Activated CD4-positive, alpha-beta T cell treated with anti-CD3 and anti-CD28 coated beads, Interleukin-2, amount 50 U/mL, for 16 hours (primary cell): ENCODE results near the gene MEGF9.

Experiments used
- DNase-seq: peaks from one replicate; pipeline ENCODE4 v3.0.0-alpha.2; 2020

The MEGF9 gene

DNA sequence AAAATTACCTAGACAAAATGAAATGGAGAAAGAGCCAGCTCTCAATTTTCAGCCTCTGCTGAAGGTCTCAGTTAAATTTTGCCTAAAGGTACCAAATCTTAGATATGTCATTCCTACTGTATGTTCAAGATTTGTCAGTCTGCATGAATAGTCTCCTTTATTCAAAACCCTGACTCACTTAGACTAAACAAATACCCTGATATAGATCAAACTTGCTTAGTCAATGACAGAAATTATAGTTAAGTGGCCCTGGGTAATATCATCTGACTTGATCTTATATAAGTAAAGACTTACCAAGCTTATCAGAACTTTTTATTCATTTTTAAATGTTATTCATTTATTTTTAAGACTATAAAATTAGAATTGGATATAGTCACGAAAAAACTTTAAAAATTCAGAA is 12.2 kb downstream of the MEGF9 start:
- DNase-seq: no peak

DNA sequence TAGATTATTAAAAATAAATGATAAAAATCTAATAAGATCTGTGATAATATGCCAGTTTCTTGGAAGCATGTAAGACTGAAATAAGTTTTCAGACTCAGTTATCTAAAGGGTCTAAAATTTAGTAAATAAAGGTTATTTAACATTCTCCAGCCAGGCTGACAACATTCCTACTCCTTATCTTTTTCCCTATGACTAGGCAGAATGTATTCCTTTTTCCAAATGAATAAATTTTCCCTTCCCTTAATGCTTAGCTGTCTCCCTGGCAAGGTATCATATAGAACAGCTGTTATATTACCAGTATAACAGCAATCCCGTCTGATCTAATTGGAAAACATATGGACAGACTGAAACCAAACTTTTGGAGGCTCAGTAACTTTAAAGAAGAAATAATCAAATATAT is 13.0 kb downstream of the MEGF9 start:
- DNase-seq: no peak

DNA sequence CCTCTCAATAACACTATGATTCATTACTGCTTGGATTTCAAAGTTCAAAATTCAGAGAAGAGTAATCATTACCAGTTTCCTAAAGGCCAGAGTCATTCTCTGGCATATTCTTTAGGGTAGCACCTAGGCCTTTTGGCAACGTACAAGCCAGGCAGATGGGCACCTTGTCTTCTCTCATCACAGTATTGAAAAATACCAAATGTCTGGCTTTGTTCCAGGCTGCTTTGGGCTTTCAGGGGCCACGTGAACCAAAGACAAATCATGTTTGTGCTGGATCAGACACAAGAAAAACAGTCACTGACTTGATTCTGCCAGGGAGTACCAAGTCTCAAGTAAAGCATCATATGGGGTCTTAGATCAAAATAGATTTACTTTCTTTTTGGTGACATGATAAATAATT is 15.5 kb downstream of the MEGF9 start:
- no peak for DNase-seq

DNA sequence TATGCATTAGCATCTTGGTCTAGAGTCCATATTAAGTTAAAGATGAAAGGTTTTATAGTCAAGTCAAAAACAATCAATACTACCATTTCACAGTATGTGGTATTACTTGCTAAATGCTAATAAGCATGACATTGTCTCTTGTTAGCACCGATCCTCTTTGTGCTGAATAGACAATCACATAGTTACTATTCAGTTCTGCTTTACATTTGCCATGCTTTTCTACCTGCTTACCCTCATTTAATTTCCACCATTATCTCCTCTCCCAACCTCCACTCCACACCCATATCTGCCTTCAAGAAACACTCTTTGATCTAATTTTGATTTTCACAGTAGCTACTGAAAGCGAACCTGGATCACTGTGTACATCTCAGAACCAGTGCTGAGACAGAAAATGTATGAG is 16.8 kb downstream of the MEGF9 start:
- DNase-seq: no peak

DNA sequence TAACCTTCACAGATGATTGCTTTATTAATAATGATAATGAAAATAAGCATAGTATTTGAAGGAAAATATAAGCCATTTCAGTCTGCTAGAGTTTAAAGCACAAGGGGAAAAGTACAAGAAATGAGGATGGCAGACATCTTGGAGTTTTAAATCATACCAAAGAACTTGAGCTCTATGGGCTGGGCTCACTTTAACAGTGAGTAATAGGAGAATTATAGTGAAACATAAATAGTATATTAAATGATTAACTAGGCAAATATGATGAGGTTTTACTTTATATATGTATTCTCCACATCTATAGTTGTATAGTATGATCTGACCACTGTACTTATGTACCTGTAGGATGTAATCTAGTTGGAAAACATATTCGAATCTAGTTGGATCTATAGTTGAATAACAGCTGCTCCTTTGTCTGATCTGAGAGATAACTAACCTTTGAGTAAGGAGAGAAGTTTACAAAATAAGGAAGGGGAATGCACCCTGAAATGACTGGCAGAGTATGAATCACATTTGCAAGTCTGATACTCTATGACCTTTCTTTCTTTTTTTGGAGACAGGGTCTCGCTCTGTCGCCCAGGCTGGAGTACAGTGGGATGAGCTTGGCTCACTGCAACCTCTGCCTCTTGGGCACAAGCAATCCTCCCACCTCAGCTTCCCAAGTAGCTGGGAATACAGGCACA is 17.6 kb downstream of the MEGF9 start:
- no peak for DNase-seq

DNA sequence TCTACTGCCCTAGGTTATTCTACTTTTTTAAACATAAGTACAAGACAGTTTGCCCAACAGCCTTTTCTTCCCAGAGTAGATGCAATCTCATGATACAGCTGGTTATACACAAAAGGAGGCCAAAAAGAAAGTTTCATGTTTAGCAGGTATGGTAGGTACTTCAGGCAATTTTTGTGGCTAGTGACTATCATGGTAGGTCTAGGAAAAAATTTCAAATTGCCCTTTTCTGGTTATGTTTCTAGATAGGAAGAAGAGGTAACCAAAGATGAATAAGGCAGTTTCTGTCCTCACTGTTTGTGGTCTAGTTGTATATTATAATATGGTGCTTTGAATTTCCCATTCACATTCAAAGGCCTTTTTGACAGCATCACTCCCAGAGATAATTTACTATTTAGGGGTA is 19.7 kb downstream of the MEGF9 start:
- DNase-seq: no peak

DNA sequence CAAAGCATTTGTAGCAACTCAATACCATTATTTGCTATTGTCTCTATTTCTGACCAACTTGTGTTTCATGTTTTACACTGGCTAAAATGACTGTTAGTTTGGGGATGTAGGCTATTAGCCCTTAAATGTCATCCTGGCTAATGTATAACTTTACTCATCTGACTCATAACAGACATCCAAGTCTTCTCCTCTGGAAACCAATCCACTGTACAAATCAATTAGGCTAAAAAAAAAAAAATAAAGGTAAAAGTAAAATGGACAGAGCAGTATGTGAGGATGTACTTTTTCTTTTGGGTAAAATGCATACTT is 20.6 kb downstream of the MEGF9 start:
- no peak for DNase-seq

DNA sequence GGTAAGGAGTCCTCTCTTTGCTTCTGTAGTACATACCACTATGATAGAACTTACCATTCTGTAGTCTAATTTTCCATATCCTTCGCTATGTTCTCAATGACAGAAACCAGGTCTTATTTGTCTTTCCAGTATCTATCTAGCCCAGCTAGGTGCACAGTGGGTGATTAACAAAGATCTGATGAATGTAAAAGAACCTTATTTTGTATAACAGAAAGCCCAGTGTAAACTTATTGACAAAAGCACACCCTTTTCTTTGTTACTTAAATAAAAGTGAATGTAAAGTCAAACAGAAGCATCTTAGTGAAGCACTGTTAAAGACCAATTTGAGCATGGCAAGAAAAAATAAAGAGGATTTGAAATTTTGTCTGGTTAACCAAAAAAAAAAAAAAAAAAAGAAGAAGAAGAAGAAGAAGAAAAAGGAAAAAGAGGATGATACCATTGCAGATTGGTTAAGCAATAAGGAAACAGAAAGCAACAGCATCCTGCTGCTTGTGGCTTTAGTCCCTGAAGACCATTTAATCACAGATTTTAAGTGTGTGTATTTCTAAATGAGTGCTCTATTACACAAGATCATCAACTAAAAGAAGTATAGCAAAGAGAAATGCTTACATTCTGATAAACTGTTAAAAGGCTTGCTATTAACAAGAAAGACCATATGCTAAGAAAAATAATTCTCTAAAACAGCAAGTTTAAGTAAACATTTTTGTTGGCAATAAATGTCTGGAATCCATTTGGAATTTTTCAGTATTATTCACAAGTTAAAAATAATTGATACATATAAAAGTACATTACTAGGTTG is 21.2 kb downstream of the MEGF9 start:
- DNase-seq: peak; percentile 27

DNA sequence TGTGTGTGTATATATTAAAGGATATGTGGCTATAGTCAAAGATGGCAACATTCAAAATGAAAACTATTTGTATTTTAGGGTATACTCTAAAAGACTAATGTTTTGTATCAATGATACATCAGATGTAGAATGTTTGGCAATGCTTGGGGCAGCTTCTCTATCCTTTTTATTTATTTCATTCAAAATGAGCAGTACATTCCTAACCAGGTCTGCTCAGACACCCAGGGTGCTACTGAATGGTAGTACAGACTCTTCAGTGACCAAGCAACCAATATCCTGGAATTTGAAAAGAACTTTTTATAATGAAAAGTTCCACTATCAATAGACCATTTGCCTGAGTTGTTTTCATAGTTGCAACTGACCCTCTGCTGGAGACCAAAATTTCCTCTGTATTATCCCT is 23.9 kb downstream of the MEGF9 start:
- no peak for DNase-seq

DNA sequence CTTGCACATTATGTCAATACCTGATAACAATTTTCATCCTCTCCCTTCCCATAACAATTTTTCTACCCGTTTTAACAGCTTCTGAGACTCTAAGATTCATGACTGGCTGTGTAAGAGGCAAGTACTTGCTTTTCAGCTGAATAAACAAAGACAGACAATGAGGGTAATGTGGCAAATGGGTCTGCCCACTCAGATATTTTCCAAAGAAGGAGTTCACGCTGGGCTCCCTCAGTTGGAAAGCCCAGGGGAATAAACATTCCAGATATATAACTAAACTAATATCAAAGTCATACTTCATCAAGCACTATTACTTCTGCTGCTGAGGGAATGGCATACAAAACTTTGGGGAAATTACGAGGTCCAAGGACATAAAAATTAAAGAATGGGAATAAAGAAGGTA is 24.4 kb downstream of the MEGF9 start:
- no peak for DNase-seq

DNA sequence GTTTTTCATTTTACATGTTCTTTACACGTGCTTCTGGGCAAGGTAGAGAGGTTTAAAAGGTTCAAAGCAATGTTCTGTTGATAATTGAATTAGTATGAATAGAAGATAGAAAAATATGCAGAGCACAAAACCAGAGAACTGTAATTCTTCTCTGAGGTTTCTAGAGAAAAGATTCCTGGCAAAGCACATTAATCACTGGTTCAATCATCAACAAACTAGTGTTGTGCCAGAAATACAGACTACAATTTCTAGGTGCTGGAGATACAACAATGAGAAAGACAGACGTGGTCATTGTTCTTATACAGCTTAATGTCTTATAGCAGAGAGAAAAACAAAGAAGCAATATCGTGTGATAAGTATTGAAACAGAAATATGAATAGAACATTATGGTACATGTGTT is 25.5 kb downstream of the MEGF9 start:
- DNase-seq: no peak

DNA sequence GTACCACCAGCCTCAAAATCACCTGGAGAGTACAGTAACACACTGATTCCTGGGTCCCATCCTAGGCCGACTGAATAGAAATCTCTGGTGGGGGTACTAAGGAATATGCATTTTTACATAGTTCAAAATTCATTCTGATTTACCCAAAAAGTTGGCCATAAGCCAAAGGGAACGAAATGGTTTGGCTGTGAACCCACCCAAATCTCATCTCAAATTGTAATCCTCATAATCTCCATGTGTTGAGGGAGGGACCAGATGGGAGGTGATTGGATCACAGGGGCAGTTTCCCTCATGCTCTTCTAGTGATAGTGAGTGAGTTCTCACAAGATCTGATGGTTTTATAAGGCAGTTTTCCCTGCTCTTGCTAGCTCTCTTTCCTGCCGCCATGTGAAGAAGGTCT is 31.1 kb downstream of the MEGF9 start:
- DNase-seq: no peak

DNA sequence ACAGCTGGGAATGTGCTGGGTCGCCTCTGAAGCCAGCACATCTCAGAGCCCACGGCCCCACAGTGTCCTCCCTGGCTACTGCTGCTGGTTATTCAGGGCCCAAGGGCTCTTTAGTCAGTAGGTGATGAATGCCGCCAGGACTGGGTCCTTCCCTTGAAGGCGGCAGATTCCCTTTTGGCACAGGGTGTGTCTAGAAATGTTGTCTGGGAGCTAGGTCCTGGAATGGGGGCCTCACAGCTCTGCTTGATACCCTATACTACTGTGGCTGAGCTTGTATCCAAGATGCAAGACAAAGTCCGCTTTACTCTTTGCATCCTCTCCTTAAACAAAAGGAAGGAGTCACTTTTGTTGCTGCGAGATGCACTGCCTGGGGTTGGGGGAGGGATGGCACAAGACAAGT is 33.1 kb downstream of the MEGF9 start:
- no peak for DNase-seq

DNA sequence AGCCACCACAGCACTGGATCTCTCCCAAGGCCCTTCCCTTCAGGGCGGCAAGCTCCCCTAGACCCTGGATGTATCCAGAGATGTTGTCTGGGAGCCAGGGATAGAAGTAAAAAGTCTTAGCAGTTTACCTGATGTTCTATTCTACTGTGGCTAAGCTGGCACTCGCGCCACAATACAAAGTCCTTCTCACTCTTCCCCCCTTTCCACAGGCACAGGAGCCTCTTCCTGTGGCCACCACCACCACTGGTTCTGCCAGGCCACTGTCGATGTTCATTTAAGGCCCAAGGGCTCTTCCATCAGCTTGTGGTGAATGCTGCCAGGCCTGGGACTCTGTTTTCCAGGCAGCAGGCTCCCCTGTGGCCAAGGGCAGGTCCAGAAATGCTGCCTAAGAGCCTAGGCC is 33.7 kb downstream of the MEGF9 start:
- no peak for DNase-seq

DNA sequence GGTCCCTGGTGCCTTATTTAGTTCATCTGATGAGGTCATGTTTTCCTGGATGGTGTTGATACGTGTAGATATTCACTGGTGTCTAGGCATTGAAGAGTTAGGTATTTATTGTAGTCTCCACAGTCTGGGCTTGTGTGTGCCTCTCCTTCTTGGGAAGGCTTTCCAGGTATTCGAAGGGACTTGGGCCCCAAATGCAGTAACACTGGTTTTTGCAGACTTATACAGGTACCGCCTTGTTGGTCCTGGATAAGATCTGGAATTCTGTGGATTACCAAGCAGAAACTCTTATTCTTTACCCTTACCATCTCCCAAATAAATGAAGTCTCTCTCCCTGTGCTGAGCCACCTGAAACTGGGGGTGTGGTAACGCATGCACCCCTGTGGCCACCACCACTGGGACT is 34.1 kb downstream of the MEGF9 start:
- DNase-seq: no peak

DNA sequence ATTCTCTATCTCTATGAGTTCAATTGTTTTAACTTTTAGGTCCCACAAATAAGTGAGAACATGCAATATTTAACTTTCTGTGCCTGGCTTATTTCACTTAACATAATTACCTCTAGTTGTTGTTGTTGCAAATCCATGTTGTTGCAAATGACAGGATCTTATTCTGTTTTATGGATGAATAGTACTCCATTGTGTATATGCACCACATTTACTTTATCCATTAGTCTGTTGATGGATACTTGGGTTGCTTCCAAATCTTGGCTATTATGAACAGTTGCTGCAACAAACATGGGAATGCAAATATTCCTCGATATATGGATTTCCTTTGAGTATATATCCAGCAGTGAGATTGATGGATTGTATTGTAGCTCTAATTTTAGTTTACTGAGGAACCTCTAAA is 36.3 kb downstream of the MEGF9 start:
- no peak for DNase-seq

DNA sequence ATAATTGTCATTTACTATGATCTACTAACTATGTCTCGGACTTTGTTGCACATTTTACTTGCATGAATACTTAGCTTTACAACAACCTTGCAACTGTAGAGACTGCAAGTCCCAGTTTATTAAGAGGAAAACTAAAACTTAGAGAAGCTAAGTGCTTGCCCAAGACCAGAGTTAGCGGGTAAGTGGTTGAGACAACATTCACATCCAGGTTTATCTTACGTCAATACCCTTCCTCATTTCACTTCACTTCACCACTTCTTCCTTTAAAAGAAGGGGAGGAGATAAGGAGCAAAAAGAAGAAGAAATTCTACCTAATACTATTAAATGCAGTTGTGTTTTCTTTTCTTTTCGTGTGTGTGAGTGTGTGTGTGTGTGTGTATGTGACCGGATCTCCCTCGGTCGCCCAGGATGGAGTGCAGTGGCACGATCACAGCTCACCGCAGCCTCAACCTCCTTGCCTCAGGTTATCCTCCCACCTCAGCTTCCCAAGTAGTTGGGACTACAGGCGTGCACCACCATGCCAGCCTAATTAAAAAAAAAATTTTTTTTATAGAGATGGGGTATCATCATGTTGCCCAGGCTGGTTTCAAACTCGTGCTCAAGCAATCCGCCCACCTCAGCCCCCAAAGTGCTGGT is 37.4 kb downstream of the MEGF9 start:
- DNase-seq: no peak

DNA sequence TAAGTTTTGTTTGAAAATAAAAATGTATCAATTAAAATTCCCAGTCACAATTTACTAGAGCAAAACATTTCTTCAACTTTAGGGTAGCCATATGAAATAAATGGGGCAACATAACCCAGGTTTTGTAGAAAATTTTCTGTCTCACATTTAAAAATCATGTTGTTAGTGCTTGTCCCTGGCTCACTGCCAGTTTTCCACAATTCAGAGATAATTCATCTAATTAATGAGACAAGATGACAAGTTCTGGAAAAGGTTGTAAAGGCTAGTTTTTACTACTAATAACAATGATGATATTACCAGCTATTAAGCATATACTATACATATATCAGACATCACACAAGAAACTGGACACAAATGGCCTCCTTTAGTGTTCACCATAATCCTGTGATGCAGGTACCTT is 45.9 kb downstream of the MEGF9 start:
- no peak for DNase-seq

DNA sequence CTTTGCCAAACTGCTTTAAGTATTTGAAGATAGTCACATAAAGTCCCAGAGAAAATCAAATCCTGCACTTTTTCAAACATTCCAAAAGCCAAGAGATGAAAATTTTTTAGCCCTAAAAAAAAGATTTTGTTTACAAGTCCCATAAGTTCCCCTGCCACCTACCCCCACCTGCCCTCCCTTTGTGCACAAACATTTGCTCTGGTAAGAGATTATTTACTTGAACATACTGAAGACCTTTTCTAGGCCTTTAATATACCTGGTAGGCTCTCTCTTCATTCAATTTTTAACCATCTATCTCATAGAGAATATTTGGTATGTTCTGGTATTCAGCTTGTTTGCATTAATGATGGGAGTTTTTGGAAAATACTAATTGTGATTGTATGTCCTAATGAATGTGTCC is 50.3 kb downstream of the MEGF9 start:
- DNase-seq: no peak

DNA sequence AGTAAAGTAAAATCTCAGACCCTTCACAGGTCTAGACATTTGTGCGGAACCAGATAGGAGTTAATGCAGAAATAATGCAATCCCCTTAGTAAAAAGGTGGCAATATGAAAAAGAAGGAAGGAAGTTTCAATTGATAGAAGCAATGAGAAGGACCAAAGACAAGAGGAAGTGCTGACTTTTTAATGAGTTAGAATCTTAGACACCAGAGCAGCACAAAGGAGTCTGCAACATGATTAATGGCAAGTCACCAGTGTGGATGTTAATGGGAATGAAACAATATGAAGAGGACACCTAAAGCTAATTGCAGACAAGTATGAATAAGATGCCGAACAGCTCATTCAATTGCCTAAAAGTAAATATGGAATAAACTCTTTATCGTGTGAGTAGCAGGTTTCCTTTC is 50.9 kb downstream of the MEGF9 start:
- no peak for DNase-seq

DNA sequence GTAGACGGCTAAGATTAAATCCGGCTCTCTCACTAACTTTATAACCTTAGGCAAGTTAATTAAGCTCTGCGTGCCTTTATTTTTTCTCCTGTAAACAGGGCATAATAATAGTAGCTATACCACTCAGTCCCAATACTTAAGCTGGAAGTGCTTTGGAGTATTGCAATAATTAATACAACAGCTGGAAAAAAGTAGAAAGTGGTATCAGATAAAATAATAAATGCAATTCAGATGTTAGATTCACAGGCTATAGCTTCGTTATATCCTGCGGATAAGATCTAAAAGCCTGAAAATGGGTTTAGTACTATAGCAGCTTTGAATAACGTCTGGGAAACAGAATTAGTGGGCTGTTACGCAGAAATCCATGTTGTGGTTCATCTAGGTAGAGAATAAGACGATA is 51.8 kb downstream of the MEGF9 start:
- no peak for DNase-seq

DNA sequence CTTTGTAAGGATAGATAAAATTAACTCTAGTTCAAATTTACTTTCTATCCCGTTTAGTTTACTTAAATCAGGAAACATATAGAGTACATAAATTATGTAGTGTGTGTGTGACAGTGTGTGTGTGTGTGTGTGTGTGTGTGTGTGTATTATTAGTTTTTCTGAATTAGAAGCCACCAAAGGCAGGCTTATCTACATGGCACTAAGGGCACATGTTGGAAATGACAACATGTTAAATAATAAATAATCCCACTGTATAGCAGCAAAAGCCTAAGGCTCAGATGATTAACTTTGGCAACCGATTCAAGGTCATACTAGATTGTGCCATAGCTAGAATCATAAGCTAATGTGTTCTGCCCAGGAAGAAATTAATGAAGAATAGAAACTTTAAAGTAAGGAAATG is 54.6 kb downstream of the MEGF9 start:
- DNase-seq: no peak

DNA sequence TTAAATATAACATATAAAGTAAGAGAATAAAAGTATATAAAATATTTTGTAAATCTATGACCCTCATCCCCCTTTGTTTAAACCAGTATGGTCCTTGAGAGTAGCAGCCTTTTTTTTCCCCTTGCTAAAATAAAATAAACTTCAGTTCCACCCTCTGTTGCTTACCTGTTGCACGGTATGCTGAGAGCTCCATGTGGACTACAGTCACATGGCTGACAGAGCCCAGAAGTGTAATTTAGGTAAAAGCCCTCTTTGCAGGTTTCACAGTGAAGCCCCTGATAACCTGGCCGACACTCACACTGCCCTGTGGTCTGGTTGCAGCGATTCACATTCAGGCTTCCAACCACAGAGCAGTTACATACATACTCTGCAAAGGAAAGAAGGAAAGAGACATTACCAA is 55.1 kb downstream of the MEGF9 start:
- DNase-seq: no peak

DNA sequence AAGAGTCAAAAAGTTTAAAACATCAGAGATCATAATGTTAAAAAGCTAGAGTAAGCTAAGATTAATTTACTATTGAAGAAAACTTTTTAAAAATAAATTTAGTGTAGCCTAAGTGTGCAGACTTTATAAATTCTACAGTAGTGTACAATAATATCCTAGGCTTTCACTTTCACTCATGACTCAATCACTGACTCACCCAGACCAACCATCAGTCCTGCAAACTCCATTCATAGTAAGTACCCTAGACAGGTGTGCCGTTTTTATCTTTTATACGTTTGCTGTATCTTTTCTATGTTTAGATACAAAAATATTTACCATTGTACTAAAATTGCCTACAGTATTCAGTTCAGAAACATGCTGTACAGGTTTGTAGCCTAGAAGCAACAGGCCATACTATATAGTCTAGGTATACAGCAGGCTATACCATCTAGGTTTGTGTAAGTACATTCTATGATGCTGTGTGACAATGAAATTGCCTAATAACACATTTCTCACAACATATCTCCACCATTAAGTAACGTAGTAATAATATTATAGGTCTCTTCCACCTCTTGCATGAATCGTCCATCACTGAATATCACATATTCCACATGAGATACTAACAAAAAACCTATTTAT is 59.2 kb downstream of the MEGF9 start:
- DNase-seq: peak; percentile 19
